Adrenal gland (tissue), 5 donors: ENCODE measurements around the gene ADAMTS12.

Experiments used
- CTCF ChIP-seq, 6 experiments: fragments of 450-650 bp in 4 of 6; fragments of 200-600 bp in 2 of 6; sonication (generic) in 1 of 6; IDR thresholded peaks; 1 replicate in 5 of 6; 2 replicates in 1 of 6; pipeline versions ENCODE4 v1.5.1 to v1.8.0; 2016 to 2021; ENCODE audit warnings: antibody characterized with exemption in 6 of 6, mild to moderate bottlenecking in 2 of 6, moderate library complexity in 1 of 6
- POLR2A ChIP-seq, 2 donors: fragments of 450-650 bp; IDR thresholded peaks; one replicate each; pipeline ENCODE4 v1.6.1; 2017; ENCODE audit warnings: antibody characterized with exemption in 2 of 2, mild to moderate bottlenecking in 2 of 2, moderate library complexity in 1 of 2
- donor health status: DM: no; HTN: no; CAD: no.

- TF ChIP-seq POLR2A (IDR thresholded peaks at IDR 0.05), result no peak
- TF ChIP-seq CTCF (IDR thresholded peaks at IDR 0.05), result no peak
Measured at GRCh38 chr5:33809936-33810335, 81.9 kb downstream of the ADAMTS12 start.
